K562 (cell line): ENCODE measurements around the gene ZBTB22. TPM values are rescaled to one million over a fixed set of nuclear protein-coding genes. Genes with fewer than 3 reads are reported as not detected.

Experiments used
- CGGBP1 ChIP-seq: fragments of 250-450 bp; sonication (Bioruptor Pico); IDR thresholded peaks from 2 replicates; pipeline ENCODE4 v1.9.0; 2021; ENCODE audit warnings: mild to moderate bottlenecking
- NR0B1 ChIP-seq: fragments of 450-650 bp; IDR thresholded peaks from one replicate; pipeline ENCODE4 v1.6.1; 2018; ENCODE audit warnings: mild to moderate bottlenecking, moderate library complexity; ENCODE audit not compliant: partially characterized antibody
- STAT6 ChIP-seq: sonication (generic); formaldehyde crosslinking; IDR thresholded peaks from 2 replicates; pipeline ENCODE4 v1.8.1; 2023; ENCODE audit warnings: mild to moderate bottlenecking, missing genetic modification reagents
- ZBTB49 ChIP-seq: sonication (generic); formaldehyde crosslinking; IDR thresholded peaks from 2 replicates; pipeline ENCODE4 v1.8.0; 2022; ENCODE audit warnings: missing genetic modification reagents, mild to moderate bottlenecking, borderline replicate concordance
- polyA plus RNA-seq, 8 experiments: library from polyadenylated mRNA; depleted of rRNA in 4 of 8; stranded (reverse) in 5 of 8; unstranded in 3 of 8; fragments of >200 nt; fragmentation: Nextera tagmentation in 2 of 8; fragmentation: Illumina TruSeq in 1 of 8; extraction: Ambion mirVana in 2 of 8; extraction: Trizol in 1 of 8; gene quantifications; 2 replicates each; pipeline versions ENCODE4 v1.2.1 to v1.2.3, GENCODE V29; 2011 to 2014; ENCODE audit warnings: inconsistent platforms in 1 of 8, missing spikeins in 1 of 8
- total RNA-seq, 7 experiments: library from RNA; depleted of rRNA in 6 of 7; stranded (reverse); fragments of >200 nt in 6 of 7; fragmentation: Illumina TruSeq in 2 of 7; extraction: Trizol in 2 of 7; gene quantifications; 2 replicates each; pipeline versions ENCODE4 v1.2.1 to v1.2.3, GENCODE V29; 2011 to 2021; ENCODE audit warnings: low replicate concordance in 1 of 7

The ZBTB22 gene
- total and polyA plus RNA-seq, 9 of the 15 experiments (the other 6 are each of a cell fraction or from before 2014, with no cell fraction given): 0.21 to 11.9 (median 7.1) TPM

- TF ChIP-seq ZBTB49 (CRISPR knock-in tag): no peak
- no peak for TF ChIP-seq CGGBP1 (CRISPR knock-in tag)
- TF ChIP-seq NR0B1: no peak
- no peak for TF ChIP-seq STAT6 (CRISPR knock-in tag)
These were observed 3.0 kb upstream of the ZBTB22 start (continued) for GRCh38 chr6:33320315-33321181.
